Endothelial cell of umbilical vein (primary cell): ENCODE results near the gene SPRED1. TPM values are rescaled to one million over a fixed set of nuclear protein-coding genes. Genes with fewer than 3 reads are reported as not detected.

Experiments used
- BruUV-seq: library from RNA; stranded (reverse); fragments of 400-500 nt; replicated peaks from 2 replicates; lab custom pipeline; 2021; lab: Mats Ljungman, UMichigan
- CTCF ChIA-PET: fragments of 300-600, 350-600 bp; sonication (Branson Sonifier 250); formaldehyde crosslinking; loops from one replicate; lab custom pipeline; 2021; ENCODE audit warnings: antibody characterized with exemption, inconsistent platforms; lab: Charles Lee
- POLR2A ChIA-PET: fragments of 300-600, 350-600 bp; sonication (Branson Sonifier 250); formaldehyde crosslinking; loops from one replicate; lab custom pipeline; 2021; ENCODE audit warnings: antibody characterized with exemption, inconsistent platforms; lab: Charles Lee
- DNase-seq: peaks from one replicate; pipeline ENCODE4 v3.0.0-alpha.2; 2011; ENCODE audit warnings: low read depth, low spot score
- FAIRE-seq: peaks from 2 replicates; lab custom pipeline; 2011; peaks lifted over from hg19 to GRCh38; lab: Jason Lieb, UNC
- H2AFZ ChIP-seq: 2 replicates; pipeline ENCODE4 v1.6.0; 2012; ENCODE audit warnings: low read depth, low read length, control low read depth, inconsistent platforms
- H3K27ac ChIP-seq: 2 replicates; pipeline ENCODE4 v1.5.1; 2011; ENCODE audit warnings: low read depth, mild to moderate bottlenecking, control low read depth, low read length, moderate library complexity; ENCODE audit not compliant: insufficient read depth
- H3K27me3 ChIP-seq, 2 experiments: 2 replicates each; pipeline versions ENCODE4 v1.6.0 to v1.6.1; 2011; ENCODE audit warnings: low read length in 2 of 2, mixed read lengths in 1 of 2; ENCODE audit not compliant: control insufficient read depth in 2 of 2, insufficient read depth in 2 of 2
- H3K36me3 ChIP-seq, 2 experiments: 2 replicates in 1 of 2; 3 replicates in 1 of 2; pipeline ENCODE4 v1.5.1; 2011; ENCODE audit warnings: low read length in 2 of 2, mild to moderate bottlenecking in 1 of 2, moderate library complexity in 1 of 2; ENCODE audit not compliant: control insufficient read depth in 2 of 2, insufficient read depth in 2 of 2; ENCODE audit errors: extremely low read depth in 1 of 2
- H3K4me1 ChIP-seq: 3 replicates; pipeline ENCODE4 v1.5.1; 2011; ENCODE audit warnings: mild to moderate bottlenecking, low read length; ENCODE audit not compliant: control insufficient read depth, insufficient read depth; ENCODE audit errors: extremely low read depth
- H3K4me2 ChIP-seq: 2 replicates; pipeline ENCODE4 v1.6.1; 2011; ENCODE audit warnings: low read length, control low read depth, mixed read lengths; ENCODE audit not compliant: insufficient read depth
- H3K4me3 ChIP-seq, 3 experiments: fragments of 200-600 bp in 1 of 3; sonication (generic), shearing (Covaris generic) in 1 of 3; replicated peaks in 1 of 3; 2 replicates each; pipeline ENCODE4 v1.5.1; 2011 to 2016; ENCODE audit warnings: control low read depth in 3 of 3, low read length in 3 of 3, mild to moderate bottlenecking in 2 of 3, inconsistent platforms in 1 of 3, low read depth in 1 of 3, moderate library complexity in 1 of 3; ENCODE audit not compliant: insufficient read depth in 1 of 3
- H3K79me2 ChIP-seq: 2 replicates; pipeline ENCODE4 v1.6.0; 2012; ENCODE audit warnings: low read length, inconsistent platforms; ENCODE audit not compliant: control insufficient read depth, insufficient read depth
- H3K9ac ChIP-seq: replicated peaks from 2 replicates; pipeline ENCODE3; 2011; ENCODE audit warnings: low read length, control low read depth; ENCODE audit not compliant: insufficient read depth; ENCODE audit errors: extremely low read depth
- H3K9me1 ChIP-seq: replicated peaks from 3 replicates; pipeline ENCODE4 v1.6.0; 2011; ENCODE audit warnings: mild to moderate bottlenecking, low read length; ENCODE audit not compliant: control insufficient read depth, insufficient read depth; ENCODE audit errors: extremely low read depth
- H3K9me3 ChIP-seq: replicated peaks from 2 replicates; pipeline ENCODE4 v1.5.1; 2012; ENCODE audit warnings: low read length, inconsistent platforms; ENCODE audit not compliant: control insufficient read depth, insufficient read depth
- H4K20me1 ChIP-seq: replicated peaks from 2 replicates; pipeline ENCODE3; 2011; ENCODE audit warnings: mild to moderate bottlenecking, low read length; ENCODE audit not compliant: control insufficient read depth, insufficient read depth; ENCODE audit errors: extremely low read depth
- CTCF ChIP-seq, 2 donors: IDR thresholded peaks; 1 replicate in 1 of 2; 2 replicates in 1 of 2; pipeline ENCODE4 v1.5.1; 2011; ENCODE audit warnings: low read length in 2 of 2, mild to moderate bottlenecking in 2 of 2, moderate library complexity in 2 of 2, control low read depth in 1 of 2, inconsistent platforms in 1 of 2, low read depth in 1 of 2; ENCODE audit not compliant: insufficient read depth in 1 of 2; ENCODE audit errors: extremely low read depth in 1 of 2
- FOS ChIP-seq: IDR thresholded peaks from 2 replicates; pipeline ENCODE4 v1.6.1; 2011; ENCODE audit warnings: mild to moderate bottlenecking, low read length, moderate library complexity, borderline replicate concordance; ENCODE audit not compliant: insufficient read depth
- GATA2 ChIP-seq: IDR thresholded peaks from 2 replicates; pipeline ENCODE4 v1.7.0; 2011; ENCODE audit warnings: low read depth, mild to moderate bottlenecking, moderate library complexity, mixed read lengths, low read length; ENCODE audit not compliant: insufficient read length, insufficient read depth
- MYC ChIP-seq: IDR thresholded peaks from one replicate; pipeline ENCODE4 v1.6.1; 2011; ENCODE audit warnings: mild to moderate bottlenecking, low read depth, low read length
- POLR2A ChIP-seq: IDR thresholded peaks from 2 replicates; pipeline ENCODE4 v1.6.1; 2012; ENCODE audit warnings: low read depth, mild to moderate bottlenecking, control low read depth, low read length
- dilution Hi-C: fragments of 300-500 bp; cut with MboI; formaldehyde crosslinking; loops from one replicate; pipeline ENCODE4 v1.15.0; 2019; ENCODE audit warnings: low sequenced_read_pairs; ENCODE audit not compliant: extremely low pct_ligation_motif_present
- intact Hi-C: fragments of 100-400 bp; cut with micrococcal nuclease; formaldehyde crosslinking; loops from one replicate; pipeline ENCODE4 v1.10.0; 2022
- polyA plus RNA-seq, 4 experiments: library from polyadenylated mRNA; depleted of rRNA in 3 of 4; stranded (reverse) in 3 of 4; unstranded in 1 of 4; fragments of >200 nt; gene quantifications; 2 replicates each; pipeline versions ENCODE4 v1.2.1 to v1.2.3, GENCODE V29; 2011 to 2012; ENCODE audit warnings: missing spikeins in 1 of 4
- total RNA-seq: library from RNA; stranded (reverse); gene quantifications from 2 replicates; pipeline ENCODE4 v1.2.3, GENCODE V29; 2021

The SPRED1 gene
- total and polyA plus RNA-seq, 2 donors (not counting 3 experiments of a cell fraction or from before 2014, with no cell fraction given) = 1.3 to 10.7 TPM

GRCh38 chr15:38351466-38351865 lies 98.8 kb downstream of the SPRED1 start:
- no TSS peak for BruUV-seq
- Histone ChIP-seq H3K79me2 (peaks cover 2% of the 10 kb centered on the region), H3K9me3 (no peaks in the 10 kb centered on the region), H3K36me3 (peaks cover 4 to 7% of the 10 kb centered on the region in 2 experiments), H4K20me1 (no peaks in the 10 kb centered on the region), H3K9ac (no peak overlapping the region), H3K9me1 (no peaks in the 10 kb centered on the region), H3K27me3 (no peaks in the 10 kb centered on the region), H3K4me3 (no peak overlapping the region), H3K27ac (no peak overlapping the region), H3K4me1 (no peaks in the 10 kb centered on the region), H2AFZ (no peak overlapping the region), H3K4me2 (no peak overlapping the region)
- TF ChIP-seq GATA2 = no peak
- TF ChIP-seq POLR2A = no peak
- no peak for TF ChIP-seq CTCF (IDR thresholded peaks at IDR 0.05; ENCODE audit: extremely low read depth in 1 of 2, insufficient read depth in 1 of 2, low read depth in 1 of 2, low read length in 2 of 2)
- no peak for TF ChIP-seq MYC
- no peak for TF ChIP-seq FOS
- no peak for FAIRE-seq
- no peak for DNase-seq
- ChIA-PET CTCF (no interaction called here), POLR2A (no interaction called here)
- dilution Hi-C loops (loop anchor here (25.0 kb wide), 1 partner anchor 339 kb away; no protein-coding TSS in a partner anchor), intact Hi-C loops (loop anchor here (10.0 kb wide), 1 partner anchor 277 kb away; no protein-coding TSS in a partner anchor)
